Stimulated activated CD4-positive, alpha-beta T cell treated with anti-CD3 and anti-CD28 coated beads, Interleukin-2, amount 100 ng/mL, for 48 hours (primary cell): ENCODE results near the gene SEMA3A.
"Not testable (repeated sequence)": the region's sequence is repeated elsewhere in the genome, so short reads cannot be mapped to it uniquely, and the experiment has no call there.

Experiments
- DNase-seq, 2 donors: peaks; one replicate each; pipeline ENCODE4 v3.0.0-alpha.2; 2020

SEMA3A gene

DNA sequence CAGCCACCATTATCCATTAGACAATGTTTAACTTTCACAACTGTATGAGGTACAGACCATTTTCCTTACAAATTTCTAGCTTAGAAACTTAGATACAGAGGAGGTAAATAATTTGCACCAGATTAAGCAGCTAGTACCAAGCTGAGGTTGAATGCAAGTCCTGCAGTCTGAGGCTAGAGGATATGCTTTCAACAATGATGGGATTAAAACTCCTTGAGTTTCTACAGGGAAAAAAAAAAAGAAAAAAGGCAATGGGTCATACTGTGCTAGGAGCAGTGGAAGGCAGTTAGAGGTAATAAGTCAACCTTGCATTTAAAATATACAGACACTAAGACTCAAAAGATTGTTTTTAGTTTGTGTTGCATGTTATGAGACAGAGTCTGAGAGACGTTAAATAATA lies 86.5 kb downstream of the SEMA3A start:
- no peak for DNase-seq

DNA sequence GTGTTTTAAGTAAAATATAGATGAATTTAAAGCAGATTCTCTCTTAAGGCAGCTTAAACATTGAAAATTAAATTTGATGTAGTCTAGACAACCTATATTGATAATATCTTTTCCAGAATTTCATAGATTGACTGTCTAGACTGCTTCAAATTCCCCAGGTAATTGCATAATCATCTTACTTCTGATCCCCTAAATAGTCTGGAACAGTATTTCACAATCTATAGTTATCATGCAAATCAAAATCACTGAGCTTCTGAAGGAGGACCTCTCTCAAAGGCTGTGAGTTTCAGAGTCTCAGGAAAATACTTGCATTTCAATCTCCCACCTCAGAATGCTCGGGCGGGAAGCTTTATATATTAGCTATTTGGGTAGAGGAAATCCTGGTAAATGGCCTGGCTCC lies 87.3 kb downstream of the SEMA3A start:
- DNase-seq = no peak

DNA sequence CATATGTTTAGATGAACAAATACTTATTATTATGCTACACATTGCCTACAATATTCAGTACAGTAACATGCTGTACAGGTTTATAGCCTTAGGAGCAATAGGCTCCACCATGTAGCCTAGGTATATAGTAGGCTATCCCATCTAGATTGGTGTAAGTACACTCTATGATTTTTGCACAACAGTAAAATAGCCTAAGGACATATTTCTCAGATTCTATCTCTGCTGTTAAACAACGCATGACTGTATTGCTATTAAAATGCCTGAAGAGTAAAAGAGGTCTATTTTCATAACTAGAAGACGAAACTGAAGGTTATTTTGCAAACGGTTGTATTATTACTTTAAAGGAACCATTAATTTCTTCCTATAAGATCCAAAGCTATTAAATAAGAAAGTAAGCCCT lies 88.3 kb downstream of the SEMA3A start:
- no peak for DNase-seq

DNA sequence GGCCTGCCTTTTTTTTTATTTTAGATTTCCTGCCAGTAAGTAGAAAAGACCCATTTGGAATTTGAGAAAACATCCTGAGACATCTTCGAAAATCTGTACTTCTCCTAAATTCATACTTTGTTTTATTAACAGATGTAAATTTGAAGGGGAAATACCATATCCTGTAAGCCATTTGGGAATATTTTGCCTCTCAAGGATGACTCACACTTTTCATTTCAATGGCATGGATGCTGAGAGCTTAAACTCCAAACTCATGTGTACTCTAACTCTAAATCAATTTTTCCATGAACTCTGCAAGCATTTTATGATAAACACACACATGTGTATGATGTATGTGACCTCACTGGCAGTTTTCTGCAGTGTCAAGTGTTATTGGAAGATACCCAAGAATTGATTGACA lies 89.0 kb downstream of the SEMA3A start:
- DNase-seq = no peak

DNA sequence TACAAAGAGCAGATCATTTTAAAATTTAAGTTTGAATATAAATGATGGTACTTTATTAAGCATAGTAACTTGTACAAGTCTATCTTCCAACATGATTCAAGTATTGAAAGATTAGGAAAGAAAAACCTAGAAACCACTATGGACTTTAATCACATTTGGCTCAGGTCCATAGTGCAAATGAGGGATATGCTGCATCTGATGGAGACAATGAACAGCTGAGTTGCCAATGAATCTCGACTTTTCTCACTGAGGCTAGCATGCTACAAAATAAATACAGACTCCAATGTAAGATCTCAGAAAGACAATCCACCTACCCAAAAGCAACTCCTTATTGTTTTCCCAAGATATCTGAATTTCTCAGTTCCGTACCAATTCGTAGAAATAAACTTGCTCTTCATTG lies 89.8 kb downstream of the SEMA3A start:
- no peak for DNase-seq

DNA sequence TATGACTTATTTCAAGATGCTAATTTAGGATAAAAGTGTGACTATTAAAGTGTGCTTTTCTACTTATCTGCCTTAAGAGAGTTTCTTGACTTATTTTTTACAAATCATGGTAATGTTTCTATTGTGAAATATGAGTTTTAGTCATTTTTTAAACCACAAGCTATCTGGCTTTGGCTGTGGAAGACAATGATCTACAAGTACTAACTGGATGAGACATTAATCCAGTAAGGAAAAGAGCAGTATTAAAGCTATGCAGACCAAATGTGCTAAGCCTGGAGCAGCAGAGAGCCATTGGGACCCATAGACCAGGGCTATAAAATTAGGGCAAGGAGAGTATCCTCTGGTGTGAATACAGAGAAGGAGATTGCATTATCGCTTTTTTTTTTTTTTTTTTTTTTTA lies 92.4 kb downstream of the SEMA3A start:
- no peak for DNase-seq

DNA sequence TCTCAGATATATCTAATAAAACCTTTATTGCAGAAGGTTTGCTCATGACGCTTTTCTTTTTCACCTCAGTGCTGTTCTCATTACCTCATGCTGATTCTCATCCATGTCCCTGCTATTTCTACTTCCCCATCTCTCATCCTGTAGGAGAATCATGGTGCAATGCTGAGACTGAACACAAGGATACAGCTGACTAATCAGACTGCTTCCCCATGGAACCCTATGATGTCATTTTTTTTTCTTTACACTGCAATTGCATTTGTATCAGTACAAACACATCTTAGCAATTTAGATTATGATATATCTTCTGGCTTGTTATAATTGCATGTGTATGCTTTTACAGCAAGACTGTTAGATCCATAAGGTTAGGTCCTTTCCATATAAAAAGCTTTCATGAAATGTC lies 93.7 kb downstream of the SEMA3A start:
- no peak for DNase-seq

DNA sequence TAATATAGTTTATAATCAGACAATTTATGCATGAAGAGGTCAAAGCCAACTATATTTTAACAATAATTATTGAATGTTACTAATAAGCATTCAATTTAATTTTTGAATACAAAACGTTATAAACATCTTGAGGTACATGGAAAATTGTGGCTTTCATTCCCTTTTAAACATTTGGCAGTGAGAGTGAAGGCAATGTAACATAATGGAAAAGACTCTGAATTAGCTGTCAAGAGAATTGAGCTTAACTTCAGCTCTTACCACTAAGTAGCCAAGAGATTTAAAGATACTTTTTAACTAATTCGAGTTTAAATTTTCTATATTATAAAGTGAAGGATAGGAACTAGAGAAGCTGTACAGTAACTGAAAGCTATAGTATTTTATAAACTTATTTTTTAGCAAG lies 98.6 kb downstream of the SEMA3A start:
- no peak for DNase-seq

DNA sequence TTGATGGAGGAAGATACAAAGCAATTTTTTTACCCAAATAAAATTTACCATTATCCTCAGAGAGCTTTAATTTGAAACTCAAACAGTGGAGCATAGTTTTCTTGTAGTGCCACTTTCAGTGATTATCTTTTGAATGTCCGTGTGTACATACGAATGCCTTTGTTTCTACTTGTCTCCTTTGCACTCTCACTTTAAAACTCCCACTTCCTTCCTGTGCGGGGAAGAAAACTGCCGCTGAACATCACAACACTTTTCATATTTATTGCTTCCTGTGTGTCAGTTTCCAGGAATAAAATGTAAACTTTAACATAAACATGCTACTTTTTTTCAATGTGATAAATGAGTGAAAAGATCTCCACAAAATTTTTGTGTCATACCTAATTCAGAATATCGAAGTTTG lies 102.4 kb downstream of the SEMA3A start:
- DNase-seq = no peak

DNA sequence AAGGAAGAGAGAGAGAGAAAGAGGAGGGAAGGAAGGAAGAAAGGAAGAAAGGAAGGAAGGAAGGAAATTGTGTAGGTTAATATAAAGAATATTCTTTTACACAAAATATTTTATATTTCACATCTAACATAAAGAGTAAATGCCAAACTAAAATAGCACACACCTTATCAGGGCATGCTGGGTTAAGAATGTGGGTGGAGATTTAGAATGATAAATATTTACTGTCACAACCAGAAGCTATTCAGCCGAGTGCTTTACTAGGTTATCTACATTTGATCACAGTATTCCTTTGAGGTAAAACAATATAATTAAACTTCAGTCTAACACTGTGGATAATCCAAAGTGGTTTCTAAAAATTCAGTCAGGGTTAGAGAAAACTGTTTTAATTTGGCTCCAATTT lies 103.3 kb downstream of the SEMA3A start:
- no peak for DNase-seq

DNA sequence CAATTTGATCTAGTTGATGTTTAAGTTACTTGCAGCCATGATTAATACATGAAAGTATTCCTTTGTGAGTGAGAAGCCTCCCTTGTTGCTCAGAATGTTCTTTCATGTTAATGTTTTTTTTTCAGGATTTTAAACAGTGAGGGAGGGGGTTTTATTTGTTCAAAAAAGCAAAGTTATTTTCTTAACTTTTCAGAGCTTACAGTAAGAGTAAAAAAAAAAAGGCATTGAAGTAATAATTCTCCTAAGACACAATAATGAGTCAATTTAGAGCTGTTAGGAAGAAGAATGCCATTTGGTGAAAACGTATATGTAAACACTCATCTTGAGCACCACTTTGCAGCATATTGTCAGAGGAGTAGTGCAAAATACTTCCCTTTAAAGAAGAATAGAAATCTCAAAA lies 105.8 kb downstream of the SEMA3A start:
- DNase-seq = no peak

DNA sequence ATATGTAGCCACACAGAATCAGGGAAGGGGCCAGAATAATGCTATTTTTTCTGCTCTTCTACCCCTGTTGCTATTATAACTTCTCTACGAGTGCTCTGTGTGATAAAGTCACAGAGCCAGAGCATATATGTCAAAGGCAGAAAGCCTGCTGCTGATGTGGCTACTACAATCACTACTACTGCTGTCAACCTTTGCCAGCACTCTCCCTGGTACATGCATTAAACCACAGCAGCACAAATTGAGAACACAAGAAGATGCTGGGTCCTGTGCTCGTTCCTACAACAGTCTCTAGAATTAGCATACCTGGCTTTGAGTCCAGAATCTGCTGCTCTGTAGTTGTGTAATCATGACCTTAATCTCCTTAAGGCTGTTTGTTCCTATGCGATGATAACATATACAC lies 108.6 kb downstream of the SEMA3A start:
- DNase-seq = no peak

DNA sequence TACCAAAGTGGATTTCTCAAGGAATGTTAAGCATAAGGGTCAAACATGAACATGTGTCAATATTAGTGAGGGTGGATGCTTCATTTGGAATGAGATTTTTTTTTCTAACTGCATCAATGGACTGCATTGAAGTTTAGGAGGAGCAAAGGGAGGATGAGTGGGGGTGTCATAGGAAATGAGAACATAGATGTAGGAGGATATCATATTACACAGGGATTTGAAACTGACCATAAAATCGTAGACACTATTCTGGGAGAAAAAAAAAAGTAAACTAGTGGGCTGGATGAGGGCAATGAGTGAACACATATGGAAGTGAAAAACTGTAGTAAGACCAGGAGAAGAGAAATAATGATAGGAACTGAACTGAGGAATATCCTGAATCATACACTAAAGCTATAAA lies 109.4 kb downstream of the SEMA3A start:
- no peak for DNase-seq

DNA sequence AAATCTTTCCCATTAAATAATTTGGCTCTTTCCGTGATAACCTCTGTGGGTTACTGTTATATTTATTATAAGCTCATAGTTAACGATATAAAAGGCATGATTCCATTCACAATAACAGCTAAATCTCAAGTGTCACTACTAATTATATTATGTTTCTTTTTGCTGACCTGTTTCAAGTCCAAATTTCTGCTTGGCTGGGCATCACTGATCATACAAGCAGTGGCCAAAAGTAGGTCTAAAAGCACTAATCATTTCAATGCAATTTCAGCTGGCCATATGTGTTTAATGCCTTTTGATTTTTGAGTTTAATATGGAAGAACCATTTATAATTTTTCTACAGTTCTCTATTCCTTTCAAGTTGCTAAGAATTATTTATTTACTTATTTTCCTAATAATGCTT lies 110.7 kb downstream of the SEMA3A start:
- no peak for DNase-seq

DNA sequence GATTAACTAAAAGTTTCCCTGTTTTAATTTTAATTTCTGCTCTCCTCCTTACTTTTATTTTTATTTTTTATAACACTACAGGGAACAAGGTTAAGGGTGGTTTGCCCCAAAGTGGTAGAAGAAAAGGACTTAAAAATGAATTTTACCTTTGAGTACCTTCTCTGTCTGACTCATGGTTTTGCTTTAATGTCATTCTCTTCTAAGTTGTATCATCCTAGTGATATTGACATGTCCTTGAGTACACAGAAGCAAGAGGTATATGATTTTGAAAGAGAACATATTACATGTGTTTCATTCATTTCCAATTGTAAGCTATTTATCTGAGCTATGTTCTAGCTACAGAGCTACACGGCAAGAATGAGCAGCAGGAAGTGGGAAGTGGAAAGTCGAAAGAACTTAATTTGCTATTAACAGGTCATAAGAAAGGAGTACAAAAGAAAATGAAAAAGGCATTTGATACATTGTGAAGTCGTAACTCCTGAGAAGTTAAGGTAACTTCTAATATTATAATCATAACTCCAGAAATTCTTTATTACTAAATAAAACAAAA lies 112.5 kb downstream of the SEMA3A start:
- no peak for DNase-seq

DNA sequence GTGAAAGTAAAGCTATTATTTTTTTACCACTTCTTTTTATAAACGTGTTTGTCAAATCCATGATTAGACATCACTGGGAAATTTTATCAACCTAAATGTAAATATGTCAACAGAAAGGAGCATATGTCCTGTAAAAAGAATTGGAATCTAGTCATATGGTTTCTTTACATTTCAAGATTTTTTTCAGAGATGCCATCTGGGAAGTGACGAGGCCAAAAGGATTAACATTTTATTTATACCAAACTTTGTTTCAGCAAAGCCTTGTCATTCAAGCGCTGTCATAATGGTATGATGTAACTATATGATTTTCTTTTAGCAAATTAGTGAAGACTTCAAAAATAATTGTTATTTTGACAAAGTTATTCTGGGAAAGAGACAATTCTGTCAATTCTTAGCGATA lies 117.3 kb downstream of the SEMA3A start:
- no peak for DNase-seq

DNA sequence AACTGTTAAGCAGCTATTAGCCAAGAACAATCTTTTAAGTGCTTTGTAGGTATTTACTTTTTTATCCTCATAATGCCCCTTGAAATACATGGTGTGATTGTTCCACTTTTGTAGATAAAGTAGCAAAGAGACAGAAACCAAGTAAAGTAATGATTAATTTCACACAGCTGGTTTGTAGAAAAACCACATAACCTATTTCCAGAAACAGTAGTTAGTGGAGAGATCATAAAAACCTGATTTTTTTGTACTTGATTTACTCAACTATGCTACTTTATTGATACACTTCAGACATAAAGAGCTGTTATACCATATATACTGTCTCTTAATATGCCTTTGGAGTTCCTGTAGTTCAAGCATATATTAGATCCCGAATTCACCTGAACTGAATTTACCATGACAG lies 118.4 kb downstream of the SEMA3A start:
- DNase-seq = no peak

DNA sequence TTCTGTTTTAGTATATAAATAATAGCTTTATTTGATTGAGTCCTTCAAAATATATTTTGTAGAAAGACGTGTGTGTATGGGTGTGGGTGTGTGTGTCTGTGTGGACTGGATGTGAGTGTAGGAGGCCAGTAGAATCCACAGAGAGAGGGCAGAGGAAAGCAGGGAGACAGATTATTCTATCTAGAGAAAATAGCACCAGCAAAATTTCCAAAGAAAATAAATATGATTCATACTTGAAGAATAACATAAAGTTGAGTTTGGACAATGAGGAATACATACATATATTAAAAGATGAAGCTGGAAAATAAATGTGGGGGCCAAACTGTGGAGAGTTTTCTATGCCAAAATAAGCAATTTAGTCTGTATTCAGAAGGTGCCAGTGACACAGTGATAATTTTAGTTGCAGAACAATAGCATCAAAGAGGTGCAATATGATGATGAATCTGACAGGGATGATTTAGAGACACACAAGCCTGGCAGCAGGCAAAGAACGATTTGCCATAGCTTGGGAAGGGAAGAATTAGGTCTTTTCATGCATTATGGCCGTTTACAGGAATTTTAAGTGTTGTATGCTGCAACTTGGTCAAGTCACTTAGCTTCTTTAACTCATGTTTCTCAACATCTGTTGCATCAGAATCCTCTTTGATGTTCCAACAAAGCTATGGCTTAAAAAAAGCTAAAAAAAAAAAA lies 121.3 kb downstream of the SEMA3A start:
- no peak for DNase-seq

DNA sequence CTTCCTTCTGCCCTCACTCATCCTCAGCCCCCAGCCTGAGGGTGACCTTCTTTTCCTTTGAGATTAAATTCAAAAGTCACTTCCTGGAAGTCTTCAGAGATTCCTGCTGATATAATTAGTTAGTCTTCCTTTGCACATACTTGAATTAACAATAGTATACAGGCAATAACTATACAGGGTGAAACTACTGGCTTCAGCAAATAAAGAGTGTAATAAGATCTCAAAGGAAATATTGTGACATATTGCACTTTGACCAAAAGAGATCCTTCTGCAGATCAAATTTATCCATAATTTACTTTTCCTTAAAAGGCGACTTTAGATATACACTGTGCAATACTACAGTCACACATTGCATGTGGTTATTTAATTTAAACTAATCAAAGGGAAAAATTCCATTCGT lies 123.8 kb downstream of the SEMA3A start:
- DNase-seq = no peak

DNA sequence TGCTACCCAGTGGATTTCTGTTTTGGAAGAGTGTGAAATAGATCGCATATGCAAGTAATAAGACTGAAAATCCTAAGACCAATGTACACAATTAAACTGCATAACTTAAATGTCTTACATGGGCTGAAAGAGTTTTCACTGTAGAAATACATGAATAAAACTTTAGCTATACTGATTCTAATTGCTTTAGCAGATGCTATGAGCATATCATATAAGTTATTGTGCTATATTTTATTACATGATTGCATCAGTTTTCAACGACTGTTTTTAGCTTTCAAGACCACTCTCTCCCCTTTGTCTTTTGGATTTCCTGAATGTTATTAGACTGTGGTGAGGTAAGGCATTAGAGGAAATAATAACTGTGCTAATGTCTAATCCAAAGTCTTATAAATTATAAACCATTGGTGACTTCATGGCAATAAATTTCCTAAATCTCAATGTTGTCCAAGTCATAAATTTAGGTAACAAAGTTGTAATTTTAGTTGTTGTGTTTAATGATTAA lies 124.5 kb downstream of the SEMA3A start:
- no peak for DNase-seq

DNA sequence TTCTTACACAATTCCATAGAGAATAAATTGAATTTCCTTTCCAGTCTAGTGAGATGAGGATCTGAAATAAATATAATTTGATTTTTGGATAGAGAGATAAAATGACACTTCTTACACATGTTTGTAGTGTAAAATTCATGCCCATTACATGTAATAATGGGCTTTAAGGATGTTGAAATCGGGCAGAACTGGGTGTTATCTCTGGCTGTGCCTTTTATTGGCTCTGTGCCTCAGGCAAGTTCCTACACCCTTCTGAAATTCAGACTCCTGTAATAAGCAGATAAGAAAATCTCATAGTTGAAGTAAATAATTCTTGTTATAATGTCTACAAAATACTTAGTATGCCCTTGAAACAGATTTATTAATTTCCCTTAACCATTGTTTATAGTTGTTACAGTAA lies 125.6 kb downstream of the SEMA3A start:
- no peak for DNase-seq

DNA sequence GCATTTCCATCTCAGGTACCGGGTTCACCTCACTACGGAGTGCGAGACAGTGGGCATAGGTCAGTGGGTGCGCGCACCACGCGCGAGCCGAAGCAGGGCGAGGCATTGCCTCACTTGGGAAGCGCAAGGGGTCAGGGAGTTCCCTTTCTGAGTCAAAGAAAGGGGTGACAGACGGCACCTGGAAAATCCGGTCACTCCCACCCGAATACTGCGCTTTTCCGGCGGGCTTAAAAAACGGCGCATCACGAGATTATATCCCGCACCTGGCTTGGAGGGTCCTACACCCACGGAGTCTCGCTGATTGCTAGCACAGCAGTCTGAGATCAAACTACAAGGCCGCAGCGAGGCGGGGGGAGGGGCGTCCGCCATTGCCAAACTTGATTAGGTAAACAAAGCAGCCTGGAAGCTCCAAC lies 132.1 kb downstream of the SEMA3A start:
- DNase-seq = not testable (repeated sequence)

DNA sequence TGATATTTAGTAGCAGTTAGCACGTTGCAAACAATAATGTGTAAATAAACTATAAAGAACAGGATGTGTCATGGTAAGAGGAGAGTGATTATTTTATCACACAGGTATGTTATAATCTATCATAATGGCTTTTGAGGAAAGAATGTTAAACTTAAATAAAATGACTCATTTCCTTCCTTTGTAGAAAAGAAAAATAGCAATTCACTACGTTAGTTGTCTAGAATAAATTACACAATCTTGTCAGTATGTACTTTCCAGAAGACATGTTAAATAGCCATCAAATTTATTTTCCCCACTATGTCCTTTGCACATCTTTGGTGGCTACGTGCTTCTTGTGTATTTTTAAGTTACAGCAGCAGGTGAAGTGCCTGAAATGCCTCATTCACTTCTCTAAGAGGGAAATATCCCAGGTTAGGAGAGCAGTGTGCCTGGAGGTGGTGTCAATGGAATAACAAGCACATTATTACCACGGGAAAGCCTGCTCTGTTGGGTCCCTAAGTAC lies 133.8 kb downstream of the SEMA3A start:
- no peak for DNase-seq

DNA sequence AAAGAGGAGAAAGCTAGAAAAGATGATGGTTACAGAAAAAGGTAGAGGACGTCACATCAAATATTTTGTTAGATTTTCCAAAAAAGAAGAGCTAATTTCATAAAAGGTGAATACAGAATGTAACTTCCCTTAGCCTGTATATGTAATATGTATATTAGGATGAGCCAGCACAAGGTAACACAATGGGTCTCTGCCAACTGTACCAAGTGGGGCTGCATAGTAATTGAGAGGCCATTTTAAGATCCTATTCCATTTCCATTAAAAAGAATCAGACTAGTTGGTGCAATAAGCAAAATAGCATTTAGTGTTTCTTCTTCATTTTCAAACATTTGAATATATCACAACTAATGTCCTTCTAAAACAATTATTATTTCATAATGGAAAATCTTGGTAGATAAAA lies 134.6 kb downstream of the SEMA3A start:
- DNase-seq = no peak
